Mammary epithelial cell (primary cell): ENCODE data around the gene CYB5A.

Source experiments
- EZH2 ChIP-seq: IDR thresholded peaks from 2 replicates; pipeline ENCODE4 v1.6.1; 2012; ENCODE audit warnings: low read length, inconsistent platforms, borderline replicate concordance
- TF ChIP-seq, protein P1 (sequence below), 2 donors: IDR thresholded peaks in 1 of 2; conservative IDR thresholded peaks in 1 of 2; 2 replicates each; pipeline ENCODE4 v1.5.1; 2011 to 2012; ENCODE audit warnings: inconsistent platforms in 2 of 2, low read length in 2 of 2, mild to moderate bottlenecking in 2 of 2, control low read depth in 1 of 2, low read depth in 1 of 2; ENCODE audit not compliant: insufficient read depth in 1 of 2; ENCODE audit errors: extremely low read depth in 1 of 2

DNA sequence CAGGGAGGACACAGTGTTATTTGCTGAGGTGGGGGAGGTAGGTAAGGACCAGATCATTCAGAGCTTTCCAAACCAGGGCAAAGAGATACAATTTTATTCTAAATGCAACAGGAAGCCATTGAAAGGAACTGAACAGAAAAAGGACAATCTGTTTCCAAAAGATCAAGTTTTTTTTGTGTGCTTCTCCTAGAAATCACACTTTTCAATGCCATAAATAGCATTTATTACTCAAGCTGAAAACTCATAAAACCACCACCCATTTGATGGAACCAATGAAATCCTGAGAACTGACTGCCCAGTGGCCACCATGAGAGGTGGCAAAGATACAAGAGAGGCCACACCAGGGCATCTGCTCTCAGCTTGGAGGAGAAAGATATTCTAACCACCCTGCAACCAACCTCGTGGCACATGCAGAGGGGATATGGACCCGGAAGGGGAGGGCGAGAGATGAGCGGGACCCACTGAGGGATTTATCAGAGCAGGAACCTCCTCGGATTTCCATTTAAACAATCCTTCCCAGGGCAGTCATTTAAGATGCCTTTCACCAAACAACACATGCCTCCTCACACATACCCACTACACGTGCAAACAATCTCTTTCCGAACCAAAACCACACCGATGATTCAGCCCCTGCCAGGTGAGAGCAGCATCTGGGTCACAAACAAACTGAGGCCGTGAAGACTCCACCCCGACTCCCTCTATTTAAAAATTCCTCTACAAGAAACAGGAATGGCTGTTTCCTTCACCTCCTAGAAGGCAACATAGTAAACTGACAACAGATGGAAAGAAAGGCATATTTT lies 8.8 kb downstream of the CYB5A start:
- TF ChIP-seq, protein P1, sequence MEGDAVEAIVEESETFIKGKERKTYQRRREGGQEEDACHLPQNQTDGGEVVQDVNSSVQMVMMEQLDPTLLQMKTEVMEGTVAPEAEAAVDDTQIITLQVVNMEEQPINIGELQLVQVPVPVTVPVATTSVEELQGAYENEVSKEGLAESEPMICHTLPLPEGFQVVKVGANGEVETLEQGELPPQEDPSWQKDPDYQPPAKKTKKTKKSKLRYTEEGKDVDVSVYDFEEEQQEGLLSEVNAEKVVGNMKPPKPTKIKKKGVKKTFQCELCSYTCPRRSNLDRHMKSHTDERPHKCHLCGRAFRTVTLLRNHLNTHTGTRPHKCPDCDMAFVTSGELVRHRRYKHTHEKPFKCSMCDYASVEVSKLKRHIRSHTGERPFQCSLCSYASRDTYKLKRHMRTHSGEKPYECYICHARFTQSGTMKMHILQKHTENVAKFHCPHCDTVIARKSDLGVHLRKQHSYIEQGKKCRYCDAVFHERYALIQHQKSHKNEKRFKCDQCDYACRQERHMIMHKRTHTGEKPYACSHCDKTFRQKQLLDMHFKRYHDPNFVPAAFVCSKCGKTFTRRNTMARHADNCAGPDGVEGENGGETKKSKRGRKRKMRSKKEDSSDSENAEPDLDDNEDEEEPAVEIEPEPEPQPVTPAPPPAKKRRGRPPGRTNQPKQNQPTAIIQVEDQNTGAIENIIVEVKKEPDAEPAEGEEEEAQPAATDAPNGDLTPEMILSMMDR (conservative IDR thresholded peaks at IDR 0.05 in 1 of 2, IDR thresholded peaks at IDR 0.05 in 1 of 2; ENCODE audit: extremely low read depth in 1 of 2, insufficient read depth in 1 of 2, low read depth in 1 of 2, low read length in 2 of 2): no peak
- no peak for TF ChIP-seq EZH2
